ENCODE results near the gene FSTL4.

Gene FSTL4

GRCh38 chr5:133326361-133326760, 286.0 kb downstream of the FSTL4 start:
- peaks cover 8% of the 10 kb centered on the region for H3K4me1 ChIP-seq (ENCODE audit: control insufficient read depth, insufficient read depth, low read length)
- WGBS (ENCODE audit: insufficient coverage, insufficient read length): no CpG with 5 or more reads among the region's 5 CpGs
- H3K9me3 ChIP-seq (ENCODE audit: control insufficient read depth, insufficient read depth, low read length): no peaks in the 10 kb centered on the region
- no peak for DNase-seq (ENCODE audit: low read depth, low spot score)
- no peak overlapping the region for H3K27ac ChIP-seq (ENCODE audit: low read length)
- H3K27me3 ChIP-seq (ENCODE audit: control insufficient read depth, insufficient read depth, low read length): no peaks in the 10 kb centered on the region
- no peaks in the 10 kb centered on the region for H3K36me3 ChIP-seq (ENCODE audit: control insufficient read depth, insufficient read depth, low read length)
- no peak overlapping the region for H3K4me3 ChIP-seq (ENCODE audit: low read length)

GRCh38 chr5:133325864-133326263, 286.5 kb downstream of the FSTL4 start:
- no peak overlapping the region for H3K4me3 ChIP-seq (ENCODE audit: low read length)
- H3K27ac ChIP-seq (ENCODE audit: low read length): no peak overlapping the region
- no peaks in the 10 kb centered on the region for H3K36me3 ChIP-seq (ENCODE audit: control insufficient read depth, insufficient read depth, low read length)
- H3K4me1 ChIP-seq (ENCODE audit: control insufficient read depth, insufficient read depth, low read length): peaks cover 8% of the 10 kb centered on the region; the same call in 1 of the 2 replicates
- no CpG with 5 or more reads among the region's 5 CpGs for WGBS (ENCODE audit: insufficient coverage, insufficient read length)
- no peaks in the 10 kb centered on the region for H3K9me3 ChIP-seq (ENCODE audit: control insufficient read depth, insufficient read depth, low read length)
- no peaks in the 10 kb centered on the region for H3K27me3 ChIP-seq (ENCODE audit: control insufficient read depth, insufficient read depth, low read length)
- DNase-seq (ENCODE audit: low read depth, low spot score): no peak

GRCh38 chr5:133324926-133325325, 287.4 kb downstream of the FSTL4 start:
- Histone ChIP-seq H3K27me3 (ENCODE audit: control insufficient read depth, insufficient read depth, low read length) (no peaks in the 10 kb centered on the region), H3K36me3 (ENCODE audit: control insufficient read depth, insufficient read depth, low read length) (no peaks in the 10 kb centered on the region), H3K4me1 (ENCODE audit: control insufficient read depth, insufficient read depth, low read length) (peaks cover 8% of the 10 kb centered on the region; the same call in 1 of the 2 replicates), H3K9me3 (ENCODE audit: control insufficient read depth, insufficient read depth, low read length) (no peaks in the 10 kb centered on the region), H3K27ac (ENCODE audit: low read length) (no peak overlapping the region), H3K4me3 (ENCODE audit: low read length) (no peak overlapping the region)
- no CpG with 5 or more reads among the region's 4 CpGs for WGBS (ENCODE audit: insufficient coverage, insufficient read length)
- DNase-seq (ENCODE audit: low read depth, low spot score): no peak

GRCh38 chr5:133323494-133324457, 288.6 kb downstream of the FSTL4 start:
- Histone ChIP-seq H3K27me3 (ENCODE audit: control insufficient read depth, insufficient read depth, low read length) (no peaks in the 10 kb centered on the region), H3K4me3 (ENCODE audit: low read length) (no peak overlapping the region), H3K9me3 (ENCODE audit: control insufficient read depth, insufficient read depth, low read length) (no peaks in the 10 kb centered on the region), H3K36me3 (ENCODE audit: control insufficient read depth, insufficient read depth, low read length) (no peaks in the 10 kb centered on the region), H3K27ac (ENCODE audit: low read length) (no peak overlapping the region), H3K4me1 (ENCODE audit: control insufficient read depth, insufficient read depth, low read length) (peaks cover 8% of the 10 kb centered on the region; the same call in 1 of the 2 replicates)
- no CpG with 5 or more reads among the region's 13 CpGs for WGBS (ENCODE audit: insufficient coverage, insufficient read length)
- no peak for DNase-seq (ENCODE audit: low read depth, low spot score)

GRCh38 chr5:133322743-133323142, 289.6 kb downstream of the FSTL4 start:
- Histone ChIP-seq H3K27me3 (ENCODE audit: control insufficient read depth, insufficient read depth, low read length) (no peaks in the 10 kb centered on the region), H3K27ac (ENCODE audit: low read length) (no peak overlapping the region), H3K9me3 (ENCODE audit: control insufficient read depth, insufficient read depth, low read length) (no peaks in the 10 kb centered on the region), H3K36me3 (ENCODE audit: control insufficient read depth, insufficient read depth, low read length) (no peaks in the 10 kb centered on the region), H3K4me3 (ENCODE audit: low read length) (no peak overlapping the region), H3K4me1 (ENCODE audit: control insufficient read depth, insufficient read depth, low read length) (peaks cover 4% of the 10 kb centered on the region; the same call in 1 of the 2 replicates)
- no CpG with 5 or more reads among the region's 5 CpGs for WGBS (ENCODE audit: insufficient coverage, insufficient read length)
- no peak for DNase-seq (ENCODE audit: low read depth, low spot score)

- Histone ChIP-seq H3K36me3 (ENCODE audit: control insufficient read depth, insufficient read depth, low read length) (no peaks in the 10 kb centered on the region), H3K4me3 (ENCODE audit: low read length) (no peak overlapping the region), H3K27ac (ENCODE audit: low read length) (no peak overlapping the region), H3K4me1 (ENCODE audit: control insufficient read depth, insufficient read depth, low read length) (peaks cover 4% of the 10 kb centered on the region; the same call in 1 of the 2 replicates), H3K9me3 (ENCODE audit: control insufficient read depth, insufficient read depth, low read length) (no peaks in the 10 kb centered on the region), H3K27me3 (ENCODE audit: control insufficient read depth, insufficient read depth, low read length) (no peaks in the 10 kb centered on the region)
- no CpG with 5 or more reads among the region's 6 CpGs for WGBS (ENCODE audit: insufficient coverage, insufficient read length)
- no peak for DNase-seq (ENCODE audit: low read depth, low spot score)
Observed at GRCh38 chr5:133321833-133322420, 290.4 kb downstream of the FSTL4 start.

GRCh38 chr5:133321286-133321832, 291.0 kb downstream of the FSTL4 start:
- Histone ChIP-seq H3K27ac (ENCODE audit: low read length) (no peak overlapping the region), H3K4me1 (ENCODE audit: control insufficient read depth, insufficient read depth, low read length) (peaks cover 4% of the 10 kb centered on the region; the same call in 1 of the 2 replicates), H3K4me3 (ENCODE audit: low read length) (no peak overlapping the region), H3K9me3 (ENCODE audit: control insufficient read depth, insufficient read depth, low read length) (no peaks in the 10 kb centered on the region), H3K27me3 (ENCODE audit: control insufficient read depth, insufficient read depth, low read length) (no peaks in the 10 kb centered on the region), H3K36me3 (ENCODE audit: control insufficient read depth, insufficient read depth, low read length) (no peaks in the 10 kb centered on the region)
- WGBS (ENCODE audit: insufficient coverage, insufficient read length): no CpG with 5 or more reads among the region's 13 CpGs
- DNase-seq (ENCODE audit: low read depth, low spot score): no peak

GRCh38 chr5:133319905-133320520, 292.3 kb downstream of the FSTL4 start:
- no peak overlapping the region for H3K4me3 ChIP-seq (ENCODE audit: low read length)
- no peaks in the 10 kb centered on the region for H3K36me3 ChIP-seq (ENCODE audit: control insufficient read depth, insufficient read depth, low read length)
- no peaks in the 10 kb centered on the region for H3K9me3 ChIP-seq (ENCODE audit: control insufficient read depth, insufficient read depth, low read length)
- H3K27me3 ChIP-seq (ENCODE audit: control insufficient read depth, insufficient read depth, low read length): no peaks in the 10 kb centered on the region
- WGBS (ENCODE audit: insufficient coverage, insufficient read length): no CpG with 5 or more reads among the region's 5 CpGs
- H3K27ac ChIP-seq (ENCODE audit: low read length): no peak overlapping the region
- peaks cover 4% of the 10 kb centered on the region; the same call in 1 of the 2 replicates for H3K4me1 ChIP-seq (ENCODE audit: control insufficient read depth, insufficient read depth, low read length)
- DNase-seq (ENCODE audit: low read depth, low spot score): no peak

- H3K4me3 ChIP-seq (ENCODE audit: low read length): no peak overlapping the region
- no peaks in the 10 kb centered on the region for H3K36me3 ChIP-seq (ENCODE audit: control insufficient read depth, insufficient read depth, low read length)
- H3K27me3 ChIP-seq (ENCODE audit: control insufficient read depth, insufficient read depth, low read length): no peaks in the 10 kb centered on the region
- no CpG with 5 or more reads among the region's 5 CpGs for WGBS (ENCODE audit: insufficient coverage, insufficient read length)
- no peak for DNase-seq (ENCODE audit: low read depth, low spot score)
- H3K9me3 ChIP-seq (ENCODE audit: control insufficient read depth, insufficient read depth, low read length): no peaks in the 10 kb centered on the region
- H3K4me1 ChIP-seq (ENCODE audit: control insufficient read depth, insufficient read depth, low read length): peaks cover 4% of the 10 kb centered on the region; the same call in 1 of the 2 replicates
- H3K27ac ChIP-seq (ENCODE audit: low read length): no peak overlapping the region
Observed at GRCh38 chr5:133319244-133319643, 293.1 kb downstream of the FSTL4 start.

GRCh38 chr5:133317558-133317957, 294.8 kb downstream of the FSTL4 start:
- Histone ChIP-seq H3K4me1 (ENCODE audit: control insufficient read depth, insufficient read depth, low read length) (peaks cover 4% of the 10 kb centered on the region; the same call in 1 of the 2 replicates), H3K9me3 (ENCODE audit: control insufficient read depth, insufficient read depth, low read length) (no peaks in the 10 kb centered on the region), H3K27me3 (ENCODE audit: control insufficient read depth, insufficient read depth, low read length) (no peaks in the 10 kb centered on the region), H3K4me3 (ENCODE audit: low read length) (no peak overlapping the region), H3K27ac (ENCODE audit: low read length) (no peak overlapping the region), H3K36me3 (ENCODE audit: control insufficient read depth, insufficient read depth, low read length) (no peaks in the 10 kb centered on the region)
- no CpG with 5 or more reads among the region's 1 CpG for WGBS (ENCODE audit: insufficient coverage, insufficient read length)
- no peak for DNase-seq (ENCODE audit: low read depth, low spot score)
